Measurements from ENCODE around the gene COL27A1.
"Not testable (repeated sequence)": the region's sequence is repeated elsewhere in the genome, so short reads cannot be mapped to it uniquely, and the experiment has no call there.

COL27A1 gene

DNA sequence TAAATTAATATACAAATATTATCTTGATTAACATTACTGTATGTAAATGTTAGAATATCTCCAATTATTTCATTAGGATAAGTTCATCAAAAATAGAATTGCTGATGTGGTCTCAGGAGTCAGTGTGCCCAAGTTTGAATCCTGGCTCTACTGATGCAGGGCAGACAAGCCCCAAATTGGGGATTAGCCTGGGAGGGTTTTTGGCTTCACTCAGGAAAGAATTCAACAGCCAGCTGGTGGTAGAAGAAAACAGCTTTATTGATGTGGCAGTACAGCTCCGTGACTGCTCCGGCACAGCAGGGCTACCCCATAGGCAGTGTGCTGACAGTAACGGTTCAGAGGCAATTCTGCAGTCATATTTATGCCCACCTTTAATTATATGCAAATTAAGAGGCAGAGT, 32.5 kb downstream of the COL27A1 start:
- no peak overlapping the region for H2AFZ ChIP-seq
- H3K9me3 ChIP-seq (ENCODE audit: control insufficient read depth, low read length), result no peaks in the 10 kb centered on the region
- TF ChIP-seq, protein P1, sequence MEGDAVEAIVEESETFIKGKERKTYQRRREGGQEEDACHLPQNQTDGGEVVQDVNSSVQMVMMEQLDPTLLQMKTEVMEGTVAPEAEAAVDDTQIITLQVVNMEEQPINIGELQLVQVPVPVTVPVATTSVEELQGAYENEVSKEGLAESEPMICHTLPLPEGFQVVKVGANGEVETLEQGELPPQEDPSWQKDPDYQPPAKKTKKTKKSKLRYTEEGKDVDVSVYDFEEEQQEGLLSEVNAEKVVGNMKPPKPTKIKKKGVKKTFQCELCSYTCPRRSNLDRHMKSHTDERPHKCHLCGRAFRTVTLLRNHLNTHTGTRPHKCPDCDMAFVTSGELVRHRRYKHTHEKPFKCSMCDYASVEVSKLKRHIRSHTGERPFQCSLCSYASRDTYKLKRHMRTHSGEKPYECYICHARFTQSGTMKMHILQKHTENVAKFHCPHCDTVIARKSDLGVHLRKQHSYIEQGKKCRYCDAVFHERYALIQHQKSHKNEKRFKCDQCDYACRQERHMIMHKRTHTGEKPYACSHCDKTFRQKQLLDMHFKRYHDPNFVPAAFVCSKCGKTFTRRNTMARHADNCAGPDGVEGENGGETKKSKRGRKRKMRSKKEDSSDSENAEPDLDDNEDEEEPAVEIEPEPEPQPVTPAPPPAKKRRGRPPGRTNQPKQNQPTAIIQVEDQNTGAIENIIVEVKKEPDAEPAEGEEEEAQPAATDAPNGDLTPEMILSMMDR (IDR thresholded peaks at IDR 0.05), result no peak
- H3K79me2 ChIP-seq, result no peaks in the 10 kb centered on the region
- no peaks in the 10 kb centered on the region for H3K36me3 ChIP-seq (ENCODE audit: control insufficient read depth, insufficient read depth, low read length)
- H3K27me3 ChIP-seq (ENCODE audit: control insufficient read depth, insufficient read depth, low read length), result no peaks in the 10 kb centered on the region
- H3K4me2 ChIP-seq (ENCODE audit: low read length), result no peak overlapping the region
- no peak overlapping the region for H3K27ac ChIP-seq
- H3K4me1 ChIP-seq, result no peaks in the 10 kb centered on the region
- no peak overlapping the region for H3K9ac ChIP-seq
- H3K4me3 ChIP-seq (ENCODE audit: low read depth, low read length), result no peak overlapping the region

DNA sequence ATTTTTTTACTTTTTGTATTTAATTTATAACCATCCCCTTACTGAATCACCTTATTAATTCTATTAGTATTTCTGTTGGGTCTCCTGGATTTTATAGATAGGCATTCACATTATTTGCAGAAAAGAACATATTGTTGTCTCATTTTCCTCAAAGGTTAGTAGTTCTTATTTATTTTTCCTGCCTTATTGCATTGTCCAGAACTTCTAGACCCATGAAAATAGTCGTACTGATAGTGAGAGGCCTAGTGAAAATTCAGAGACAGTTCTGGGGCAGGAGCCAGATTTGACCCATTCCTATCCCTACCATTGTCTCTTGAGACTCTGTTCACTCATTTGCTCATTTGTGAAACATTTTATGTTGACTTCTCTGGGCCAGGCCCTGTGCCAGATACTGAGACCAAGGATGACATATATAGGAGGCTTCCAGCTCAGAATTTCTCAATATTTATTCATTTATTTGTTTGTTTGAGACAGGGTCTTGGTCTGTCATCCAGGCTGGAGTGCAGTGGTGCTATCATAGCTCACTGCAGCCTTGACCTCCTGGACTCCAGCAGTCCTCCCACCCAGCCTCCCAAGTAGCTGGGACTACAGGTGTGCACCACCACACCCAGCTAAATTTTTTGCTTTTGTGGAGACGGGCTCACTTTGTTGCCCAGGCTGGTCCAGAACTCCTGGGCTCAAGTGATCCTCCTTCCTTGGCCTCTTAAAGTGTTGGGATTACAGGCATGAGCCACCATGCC, 34.7 kb downstream of the COL27A1 start:
- H3K79me2 ChIP-seq, result no peaks in the 10 kb centered on the region

DNA sequence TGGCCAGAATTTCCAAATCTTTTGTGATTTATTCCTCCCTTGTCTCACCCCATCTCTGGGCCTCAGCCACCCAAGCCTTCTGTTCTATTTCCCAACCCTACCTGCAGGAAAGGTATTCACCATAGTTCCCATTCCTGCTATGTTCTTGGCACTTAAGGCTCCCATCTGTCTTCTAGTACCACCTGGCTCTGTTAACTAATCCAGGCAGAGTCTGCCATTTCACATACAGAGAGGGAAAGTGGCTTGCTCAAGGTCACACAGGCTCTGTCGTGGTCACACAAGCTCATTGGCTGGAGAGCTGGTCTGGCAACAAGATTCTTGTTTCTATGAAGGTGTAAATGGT, 35.2 kb downstream of the COL27A1 start:
- TF ChIP-seq, protein P1 (IDR thresholded peaks at IDR 0.05), result no peak
- Histone ChIP-seq H3K4me2 (ENCODE audit: low read length) (no peak overlapping the region), H3K4me1 (no peaks in the 10 kb centered on the region), H3K4me3 (ENCODE audit: low read depth, low read length) (no peak overlapping the region), H3K79me2 (no peaks in the 10 kb centered on the region), H3K36me3 (ENCODE audit: control insufficient read depth, insufficient read depth, low read length) (no peaks in the 10 kb centered on the region), H3K9me3 (ENCODE audit: control insufficient read depth, low read length) (no peaks in the 10 kb centered on the region), H3K9ac (no peak overlapping the region), H3K27ac (no peak overlapping the region), H2AFZ (no peak overlapping the region), H3K27me3 (ENCODE audit: control insufficient read depth, insufficient read depth, low read length) (no peaks in the 10 kb centered on the region)

More for the DNA sequence above, 34.7 kb downstream of the COL27A1 start:
- no peaks in the 10 kb centered on the region for H3K9me3 ChIP-seq (ENCODE audit: control insufficient read depth, low read length)
- no peak overlapping the region for H2AFZ ChIP-seq
- no peak overlapping the region for H3K27ac ChIP-seq
- H3K36me3 ChIP-seq (ENCODE audit: control insufficient read depth, insufficient read depth, low read length), result no peaks in the 10 kb centered on the region
- H3K27me3 ChIP-seq (ENCODE audit: control insufficient read depth, insufficient read depth, low read length), result no peaks in the 10 kb centered on the region
- H3K4me2 ChIP-seq (ENCODE audit: low read length), result no peak overlapping the region
- no peak overlapping the region for H3K4me3 ChIP-seq (ENCODE audit: low read depth, low read length)
- H3K9ac ChIP-seq, result no peak overlapping the region
- TF ChIP-seq, protein P1 (IDR thresholded peaks at IDR 0.05), result no peak
- no peaks in the 10 kb centered on the region for H3K4me1 ChIP-seq

DNA sequence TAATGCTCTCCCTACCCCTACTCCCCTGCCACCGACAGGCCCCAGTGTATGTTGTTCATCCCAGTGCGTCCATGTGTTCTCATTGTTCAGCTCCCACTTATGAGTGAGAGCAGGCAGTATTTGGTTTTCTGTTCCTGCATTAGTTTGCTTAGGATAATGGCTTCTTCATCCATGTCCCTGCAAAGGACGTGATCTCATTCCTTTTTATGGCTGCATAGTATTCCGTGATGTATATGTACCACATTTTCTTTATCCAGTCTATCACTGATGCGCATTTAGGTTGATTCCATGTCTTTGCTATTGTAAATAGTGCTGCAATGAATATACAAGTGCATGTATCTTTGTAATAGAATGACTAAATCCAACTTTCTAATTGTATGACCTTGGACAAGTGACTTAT, 36.1 kb downstream of the COL27A1 start:
- H3K9ac ChIP-seq; H3K4me1 ChIP-seq; H2AFZ ChIP-seq; H3K4me2 ChIP-seq (ENCODE audit: low read length); H3K4me3 ChIP-seq (ENCODE audit: low read depth, low read length); H3K27ac ChIP-seq; H3K27me3 ChIP-seq (ENCODE audit: control insufficient read depth, insufficient read depth, low read length); H3K9me3 ChIP-seq (ENCODE audit: control insufficient read depth, low read length); H3K79me2 ChIP-seq; H3K36me3 ChIP-seq (ENCODE audit: control insufficient read depth, insufficient read depth, low read length): not testable (repeated sequence)

DNA sequence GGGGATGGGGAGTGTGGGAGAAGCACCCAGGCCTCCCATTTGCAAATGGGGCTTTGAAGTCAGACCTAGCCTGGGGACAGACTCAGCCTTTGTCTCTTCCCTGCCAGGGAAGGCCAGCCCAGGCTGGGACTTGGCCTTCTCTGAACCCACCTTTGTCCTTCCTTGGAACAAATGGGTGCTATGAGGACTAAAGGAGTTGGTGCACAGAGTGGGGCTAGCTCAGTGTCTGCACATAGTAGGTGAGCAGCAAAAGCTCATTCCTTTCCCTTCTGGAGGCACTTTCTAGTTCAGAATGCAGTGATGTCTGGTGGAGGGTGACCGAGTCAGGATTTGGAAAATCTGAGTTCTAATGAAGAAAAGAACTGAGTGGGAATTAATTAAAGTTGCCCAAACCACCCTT, 37.2 kb downstream of the COL27A1 start:
- Histone ChIP-seq H3K36me3 (ENCODE audit: control insufficient read depth, insufficient read depth, low read length) (no peaks in the 10 kb centered on the region), H3K27ac (no peak overlapping the region), H2AFZ (no peak overlapping the region), H3K4me2 (ENCODE audit: low read length) (no peak overlapping the region), H3K9ac (no peak overlapping the region), H3K4me1 (no peaks in the 10 kb centered on the region), H3K9me3 (ENCODE audit: control insufficient read depth, low read length) (no peaks in the 10 kb centered on the region), H3K79me2 (no peaks in the 10 kb centered on the region), H3K4me3 (ENCODE audit: low read depth, low read length) (no peak overlapping the region), H3K27me3 (ENCODE audit: control insufficient read depth, insufficient read depth, low read length) (no peaks in the 10 kb centered on the region)
- TF ChIP-seq, protein P1 (IDR thresholded peaks at IDR 0.05), result no peak

All from parathyroid adenoma (tissue), 2 donors.